K562 (cell line): ENCODE results near the gene SIRPB1. TPM values are rescaled to one million over a fixed set of nuclear protein-coding genes. Genes with fewer than 3 reads are reported as not detected.

Source experiments
- ATAC-seq: fragments of 200-7000 bp; cut with Tn5 transposase; 3 replicates; pipeline ENCODE4 v1.9.1; 2020; ENCODE audit warnings: moderate library complexity
- BruUV-seq: library from RNA; stranded (reverse); fragments of 400-500 nt; replicated peaks from 2 replicates; lab custom pipeline; 2021; lab: Mats Ljungman, UMichigan
- CTCF ChIA-PET: fragments of 300-600 bp; formaldehyde crosslinking; extraction: SDS; loops from one replicate; lab custom pipeline; 2021; ENCODE audit warnings: low intra/inter-chr PET ratio; lab: Yijun Ruan, JAX
- POLR2A ChIA-PET: fragments of 300-600, 350-650 bp; sonication (Branson Sonifier 250); formaldehyde crosslinking; extraction: SDS; loops from one replicate; lab custom pipeline; 2021; ENCODE audit warnings: antibody characterized with exemption, inconsistent platforms; lab: Yijun Ruan, JAX
- DNase-seq, 4 experiments: peaks; one replicate each; pipeline versions ENCODE4 v3.0.0 to v3.0.0-alpha.2; 2011 to 2018; ENCODE audit warnings: low spot score in 3 of 4, mixed read lengths in 3 of 4; ENCODE audit errors: extremely low read depth in 1 of 4
- FAIRE-seq: peaks from 2 replicates; lab custom pipeline; 2011; peaks lifted over from hg19 to GRCh38; lab: Jason Lieb, UNC
- H2AFZ ChIP-seq: 2 replicates; pipeline ENCODE4 v1.6.0; 2011; ENCODE audit warnings: low read depth, low read length, control low read depth, inconsistent platforms
- H3K27ac ChIP-seq: fragments of 200-600 bp; 3 replicates; pipeline ENCODE4 v1.8.0; 2011; ENCODE audit warnings: low read depth, mild to moderate bottlenecking, control low read depth, inconsistent platforms, low read length, moderate library complexity, mixed read lengths; ENCODE audit errors: extremely low read depth
- H3K27me3 ChIP-seq, 2 experiments: fragments of 300-600 bp in 1 of 2; 2 replicates in 1 of 2; 3 replicates in 1 of 2; pipeline versions ENCODE4 v1.6.0 to v1.8.0; 2011; ENCODE audit warnings: inconsistent platforms in 2 of 2, low read length in 2 of 2, mild to moderate bottlenecking in 1 of 2, mixed read lengths in 1 of 2, moderate library complexity in 1 of 2; ENCODE audit not compliant: control insufficient read depth in 2 of 2, insufficient read depth in 2 of 2
- H3K36me3 ChIP-seq: fragments of 300-600 bp; 3 replicates; pipeline ENCODE4 v1.8.0; 2011; ENCODE audit warnings: mild to moderate bottlenecking, low read length, inconsistent platforms; ENCODE audit not compliant: control insufficient read depth, insufficient read depth
- H3K4me1 ChIP-seq, 2 experiments: fragments of 200-600 bp in 1 of 2; replicated peaks in 1 of 2; 2 replicates in 1 of 2; 3 replicates in 1 of 2; pipeline versions ENCODE4 v1.5.1 to v1.8.0; 2011; ENCODE audit warnings: inconsistent platforms in 2 of 2, low read length in 2 of 2, mild to moderate bottlenecking in 1 of 2, mixed read lengths in 1 of 2, moderate library complexity in 1 of 2; ENCODE audit not compliant: control insufficient read depth in 2 of 2, insufficient read depth in 2 of 2
- H3K4me2 ChIP-seq: 2 replicates; pipeline ENCODE4 v1.6.1; 2011; ENCODE audit warnings: low read length, control low read depth, inconsistent platforms, mixed read lengths; ENCODE audit not compliant: insufficient read depth
- H3K4me3 ChIP-seq: fragments of 200-600 bp; sonication (generic), shearing (Covaris generic); 2 replicates; pipeline ENCODE4 v1.5.1; 2016; ENCODE audit warnings: control low read depth, inconsistent platforms
- H3K79me2 ChIP-seq: fragments of 200-600 bp; 3 replicates; pipeline ENCODE4 v1.8.0; 2011; ENCODE audit warnings: low read length, inconsistent platforms; ENCODE audit not compliant: control insufficient read depth, insufficient read depth
- H3K9ac ChIP-seq, 2 experiments: 2 replicates each; pipeline versions ENCODE4 v1.6.0 to v1.6.1; 2011; ENCODE audit warnings: low read depth in 2 of 2, low read length in 2 of 2, control low read depth in 1 of 2, inconsistent platforms in 1 of 2, mild to moderate bottlenecking in 1 of 2, mixed read lengths in 1 of 2; ENCODE audit not compliant: insufficient read depth in 1 of 2
- H3K9me1 ChIP-seq: one replicate; pipeline ENCODE4 v1.6.0; 2011; ENCODE audit warnings: inconsistent platforms, mild to moderate bottlenecking, low read length, moderate library complexity; ENCODE audit not compliant: control insufficient read depth, insufficient read depth
- H3K9me3 ChIP-seq: replicated peaks from 2 replicates; pipeline ENCODE4 v1.5.1; 2011; ENCODE audit warnings: low read depth, low read length, inconsistent platforms; ENCODE audit not compliant: control insufficient read depth, insufficient read depth
- H4K20me1 ChIP-seq: replicated peaks from 2 replicates; pipeline ENCODE4 v1.6.1; 2011; ENCODE audit warnings: low read length, inconsistent platforms, mixed read lengths; ENCODE audit not compliant: control insufficient read depth, insufficient read depth
- ARHGAP35 ChIP-seq: fragments of 450-650 bp; IDR thresholded peaks from 2 replicates; pipeline ENCODE4 v1.6.1; 2018; ENCODE audit not compliant: partially characterized antibody
- BCOR ChIP-seq: fragments of 450-650 bp; IDR thresholded peaks from 2 replicates; pipeline ENCODE4 v1.6.1; 2016
- CCAR2 ChIP-seq: fragments of 200-400 bp; formaldehyde crosslinking; IDR thresholded peaks from 2 replicates; pipeline ENCODE4 v1.6.1; 2017; ENCODE audit warnings: mild to moderate bottlenecking, low read depth, low read length
- CLOCK ChIP-seq: fragments of 250-450 bp; sonication (Bioruptor Pico); IDR thresholded peaks from 2 replicates; pipeline ENCODE4 v1.4.0; 2020; ENCODE audit warnings: mild to moderate bottlenecking, moderate library complexity, borderline replicate concordance
- ELF4 ChIP-seq: fragments of 450-650 bp; formaldehyde crosslinking; IDR thresholded peaks from 2 replicates; pipeline ENCODE4 v1.4.0; 2022; ENCODE audit warnings: missing genetic modification characterization
- FUS ChIP-seq: fragments of 200-400 bp; formaldehyde crosslinking; optimal IDR thresholded peaks from 2 replicates; pipeline ENCODE3; 2017; ENCODE audit warnings: low read depth, low read length
- KDM1A ChIP-seq, 2 experiments: fragments of 450-650 bp; IDR thresholded peaks; 2 replicates each; pipeline ENCODE4 v1.6.1; 2016; ENCODE audit warnings: mild to moderate bottlenecking in 2 of 2
- MCM3 ChIP-seq: fragments of 450-650 bp; IDR thresholded peaks from 2 replicates; pipeline ENCODE4 v1.6.1; 2016
- NCOA1 ChIP-seq: fragments of 450-650 bp; IDR thresholded peaks from 2 replicates; pipeline ENCODE4 v1.6.1; 2016; ENCODE audit warnings: low read depth
- SETDB1 ChIP-seq: IDR thresholded peaks from one replicate; pipeline ENCODE4 v1.6.1; 2012; ENCODE audit warnings: low read length, control low read depth, inconsistent platforms
- SMARCA4 ChIP-seq: fragments of 450-650 bp; IDR thresholded peaks from 2 replicates; pipeline ENCODE4 v1.6.1; 2016
- SRSF3 ChIP-seq: fragments of 200-400 bp; formaldehyde crosslinking; IDR thresholded peaks from 2 replicates; pipeline ENCODE4 v1.6.1; 2016; ENCODE audit warnings: mild to moderate bottlenecking, low read length, moderate library complexity; ENCODE audit not compliant: insufficient read depth
- ZC3H8 ChIP-seq: fragments of 450-650 bp; IDR thresholded peaks from 2 replicates; pipeline ENCODE4 v1.6.1; 2017
- ZNF239 ChIP-seq: fragments of 250-450 bp; sonication (Bioruptor Pico); IDR thresholded peaks from 2 replicates; pipeline ENCODE4 v1.4.0; 2020; ENCODE audit warnings: mild to moderate bottlenecking
- ZNF24 ChIP-seq: fragments of 450-650 bp; IDR thresholded peaks from 2 replicates; pipeline ENCODE4 v1.6.1; 2016
- ZNF57 ChIP-seq: fragments of 450-650 bp; formaldehyde crosslinking; IDR thresholded peaks from 2 replicates; pipeline ENCODE4 v1.4.0; 2020; ENCODE audit warnings: mild to moderate bottlenecking, moderate library complexity
- ZNF79 ChIP-seq: fragments of 250-450 bp; sonication (Bioruptor Pico); IDR thresholded peaks from 2 replicates; pipeline ENCODE4 v1.4.0; 2020; ENCODE audit warnings: low read depth, mild to moderate bottlenecking, moderate library complexity
- WGBS: fragments of 100-300 bp; shearing (Covaris generic); methylation state at CpG from one replicate; pipeline ENCODE4 v1.1.6; 2016; ENCODE audit warnings: low coverage, mixed read lengths; ENCODE audit not compliant: insufficient coverage; ENCODE audit errors: missing lambda C conversion rate; 5-methylcytosine and 5-hydroxymethylcytosine counted together
- in situ Hi-C: fragments of 300-500 bp; cut with MboI; formaldehyde crosslinking; loops from 4 replicates; pipeline ENCODE4 v1.15.0; 2018; ENCODE audit warnings: inconsistent platforms, mixed read lengths
- intact Hi-C: fragments of 100-400 bp; cut with micrococcal nuclease; formaldehyde crosslinking; loops from 2 replicates; pipeline ENCODE4 v1.14.2; 2022
- polyA plus RNA-seq, 8 experiments: library from polyadenylated mRNA; depleted of rRNA in 4 of 8; stranded (reverse) in 5 of 8; unstranded in 3 of 8; fragments of >200 nt; fragmentation: Nextera tagmentation in 2 of 8; fragmentation: Illumina TruSeq in 1 of 8; extraction: Ambion mirVana in 2 of 8; extraction: Trizol in 1 of 8; gene quantifications; 2 replicates each; pipeline versions ENCODE4 v1.2.1 to v1.2.3, GENCODE V29; 2011 to 2014; ENCODE audit warnings: inconsistent platforms in 1 of 8, missing spikeins in 1 of 8
- total RNA-seq, 7 experiments: library from RNA; depleted of rRNA in 6 of 7; stranded (reverse); fragments of >200 nt in 6 of 7; fragmentation: Illumina TruSeq in 2 of 7; extraction: Trizol in 2 of 7; gene quantifications; 2 replicates each; pipeline versions ENCODE4 v1.2.1 to v1.2.3, GENCODE V29; 2011 to 2021; ENCODE audit warnings: low replicate concordance in 1 of 7

The SIRPB1 gene
- total and polyA plus RNA-seq, 9 of the 15 experiments (the other 6 are each of a cell fraction or from before 2014, with no cell fraction given) = not detected

- in situ Hi-C loops (no loop called here), intact Hi-C loops (no loop called here)
- H3K79me2 ChIP-seq = no peaks in the 10 kb centered on the region
- H4K20me1 ChIP-seq = no peaks in the 10 kb centered on the region
- FAIRE-seq = no peak
- H3K4me3 ChIP-seq = no peak overlapping the region
- 0% methylated on average over 4 of the region's 5 CpGs for WGBS
- H3K27me3 ChIP-seq = peaks cover 4 to 11% of the 10 kb centered on the region in 2 experiments; a peak in 2 of 5 replicates
- no TSS peak for BruUV-seq
- no peak for TF ChIP-seq KDM1A (IDR thresholded peaks at IDR 0.05)
- TF ChIP-seq BCOR = no peak
- TF ChIP-seq ZNF79 (CRISPR knock-in tag) = no peak
- no peak for TF ChIP-seq FUS
- no peak for TF ChIP-seq ELF4
- TF ChIP-seq, all 486 proteins: peak for 0
- ChIA-PET CTCF (interaction anchor here (0.7 kb wide), 1 partner anchor 337 kb away, joined by 3 read pairs; no protein-coding TSS in a partner anchor), POLR2A (interaction anchor here (0.7 kb wide), 1 partner anchor 1648 kb away, joined by 3 read pairs; no protein-coding TSS in a partner anchor)
- DNase-seq = no peak
- H3K27ac ChIP-seq = no peak overlapping the region
- no peak for ATAC-seq
- H3K9me3 ChIP-seq = no peaks in the 10 kb centered on the region
- H3K4me1 ChIP-seq = no peaks in the 10 kb centered on the region
- no peak overlapping the region for H3K9ac ChIP-seq
- no peaks in the 10 kb centered on the region for H3K9me1 ChIP-seq
- no peak overlapping the region for H2AFZ ChIP-seq
- H3K4me2 ChIP-seq = no peak overlapping the region
- H3K36me3 ChIP-seq = no peaks in the 10 kb centered on the region
These were observed 47.0 kb upstream of the SIRPB1 start for GRCh38 chr20:1666802-1667201.

GRCh38 chr20:1665345-1665744 is 45.5 kb upstream of the SIRPB1 start:
- no peak overlapping the region for H3K4me2 ChIP-seq
- H3K9ac ChIP-seq = no peak overlapping the region
- WGBS = 0% methylated on average over 3 of the region's 3 CpGs
- no peak overlapping the region for H3K27ac ChIP-seq
- H3K4me3 ChIP-seq = no peak overlapping the region
- ATAC-seq (no peak), DNase-seq (no peak), FAIRE-seq (no peak)
- H2AFZ ChIP-seq = no peak overlapping the region
- intact Hi-C loops (no loop called here), in situ Hi-C loops (no loop called here)
- H3K9me1 ChIP-seq = no peaks in the 10 kb centered on the region
- ChIA-PET CTCF (no interaction called here), POLR2A (interaction anchor here (0.6 kb wide), 1 partner anchor 19 kb away, joined by 3 read pairs; no protein-coding TSS in a partner anchor)
- no peaks in the 10 kb centered on the region for H3K9me3 ChIP-seq
- no TSS peak for BruUV-seq
- no peaks in the 10 kb centered on the region for H3K36me3 ChIP-seq
- H3K4me1 ChIP-seq = no peaks in the 10 kb centered on the region
- H4K20me1 ChIP-seq = no peaks in the 10 kb centered on the region
- H3K27me3 ChIP-seq = peaks cover 4 to 11% of the 10 kb centered on the region in 2 experiments; a peak in 2 of 5 replicates
- no peaks in the 10 kb centered on the region for H3K79me2 ChIP-seq
- TF ChIP-seq ARHGAP35 = no peak
- no peak for TF ChIP-seq NCOA1
- no peak for TF ChIP-seq CCAR2
- TF ChIP-seq ZNF57 = no peak
- TF ChIP-seq FUS = no peak
- TF ChIP-seq ZNF239 (CRISPR knock-in tag) = no peak
- no peak for TF ChIP-seq ZNF24
- TF ChIP-seq SRSF3 = no peak
- no peak for TF ChIP-seq SETDB1
- TF ChIP-seq SMARCA4 = no peak
- TF ChIP-seq ZC3H8 = no peak
- TF ChIP-seq CLOCK (CRISPR knock-in tag) = no peak
- TF ChIP-seq MCM3 = no peak
